Measurements from ENCODE around the gene C6orf52.
"Not testable (repeated sequence)": the region's sequence is repeated elsewhere in the genome, so short reads cannot be mapped to it uniquely, and the experiment has no call there.

The C6orf52 gene

GRCh38 chr6:10694302-10695085 lies at the start of gene C6orf52, which contains the start of gene PAK1IP1:
Gene C6orf52 (minus strand): TSS chr6:10694616. CDS start chr6:10687550, 7,066 bp downstream.
Gene PAK1IP1 (plus strand): TSS chr6:10694972. CDS start chr6:10694986, 14 bp downstream.
- DNase-seq (ENCODE audit: low read depth, low spot score), result peak; percentile 98

- DNase-seq (ENCODE audit: low read depth, low spot score), result no peak
These were observed 49.1 kb upstream of the C6orf52 start for GRCh38 chr6:10743515-10743914.

- no peak for DNase-seq (ENCODE audit: low read depth, low spot score)
These were observed 47.8 kb upstream of the C6orf52 start for GRCh38 chr6:10742251-10742650.

- DNase-seq (ENCODE audit: low read depth, low spot score), result not testable (repeated sequence)
These were observed 47.2 kb upstream of the C6orf52 start for GRCh38 chr6:10741643-10742042.

- DNase-seq (ENCODE audit: low read depth, low spot score), result no peak
These were observed 45.6 kb upstream of the C6orf52 start for GRCh38 chr6:10740061-10740460.

GRCh38 chr6:10736731-10737130 lies 42.3 kb upstream of the C6orf52 start:
- DNase-seq (ENCODE audit: low read depth, low spot score), result no peak

- DNase-seq (ENCODE audit: low read depth, low spot score), result no peak
These were observed 39.4 kb upstream of the C6orf52 start for GRCh38 chr6:10733863-10734262.

GRCh38 chr6:10733151-10733715 lies 38.8 kb upstream of the C6orf52 start:
- peak; percentile 37 for DNase-seq (ENCODE audit: low read depth, low spot score)

GRCh38 chr6:10730254-10730653 lies 35.8 kb upstream of the C6orf52 start:
- no peak for DNase-seq (ENCODE audit: low read depth, low spot score)

- DNase-seq (ENCODE audit: low read depth, low spot score), result no peak
These were observed 31.3 kb upstream of the C6orf52 start for GRCh38 chr6:10725716-10726115.

GRCh38 chr6:10725044-10725443 lies 30.6 kb upstream of the C6orf52 start:
- DNase-seq (ENCODE audit: low read depth, low spot score), result no peak

- no peak for DNase-seq (ENCODE audit: low read depth, low spot score)
These were observed 29.1 kb upstream of the C6orf52 start for GRCh38 chr6:10723567-10723881.

- DNase-seq (ENCODE audit: low read depth, low spot score), result peak; percentile 99
These were observed 28.6 kb upstream of the C6orf52 start, which contains the start of gene TMEM14C for GRCh38 chr6:10722820-10723566. Gene TMEM14C (plus strand): TSS chr6:10723070. CDS start chr6:10724614, 1,544 bp downstream.

- DNase-seq (ENCODE audit: low read depth, low spot score), result no peak
These were observed 28.1 kb upstream of the C6orf52 start for GRCh38 chr6:10722570-10722819.

- DNase-seq (ENCODE audit: low read depth, low spot score), result peak; percentile 5
These were observed 27.6 kb upstream of the C6orf52 start for GRCh38 chr6:10721850-10722569.

GRCh38 chr6:10720960-10721849 lies 26.8 kb upstream of the C6orf52 start:
- peak; percentile 3 for DNase-seq (ENCODE audit: low read depth, low spot score)

- DNase-seq (ENCODE audit: low read depth, low spot score), result no peak
These were observed 26.0 kb upstream of the C6orf52 start for GRCh38 chr6:10720265-10720959.

GRCh38 chr6:10719964-10720264 lies 25.5 kb upstream of the C6orf52 start:
- DNase-seq (ENCODE audit: low read depth, low spot score), result no peak

GRCh38 chr6:10719296-10719963 lies 25.0 kb upstream of the C6orf52 start:
- no peak for DNase-seq (ENCODE audit: low read depth, low spot score)

- DNase-seq (ENCODE audit: low read depth, low spot score), result no peak
These were observed 19.5 kb upstream of the C6orf52 start for GRCh38 chr6:10713962-10714361.
